Upper lobe of right lung (tissue), 1 donor: ENCODE measurements around the gene KCNE4. TPM values are rescaled to one million over a fixed set of nuclear protein-coding genes. Genes with fewer than 3 reads are reported as not detected.

Experiments used
- ATAC-seq: fragments of 200-7000 bp; cut with Tn5 transposase; one replicate; pipeline ENCODE4 v1.9.1; 2020; ENCODE audit warnings: mild to moderate bottlenecking, moderate library complexity
- DNase-seq: peaks from one replicate; pipeline ENCODE4 v3.0.0-alpha.2; 2020
- H3K27ac ChIP-seq: fragments of 200-600 bp; one replicate; pipeline ENCODE4 v1.8.0; 2022
- H3K27me3 ChIP-seq: fragments of 200-600 bp; one replicate; pipeline ENCODE4 v1.8.0; 2022; ENCODE audit warnings: mild to moderate bottlenecking
- H3K36me3 ChIP-seq: fragments of 200-600 bp; one replicate; pipeline ENCODE4 v1.8.0; 2022
- H3K4me1 ChIP-seq: fragments of 200-600 bp; one replicate; pipeline ENCODE4 v1.8.0; 2022
- H3K4me3 ChIP-seq: fragments of 200-600 bp; one replicate; pipeline ENCODE4 v1.8.0; 2022; ENCODE audit warnings: mild to moderate bottlenecking
- H3K9me3 ChIP-seq: fragments of 200-600 bp; one replicate; pipeline ENCODE4 v1.8.0; 2022
- intact Hi-C: fragments of 100-400 bp; cut with DNase I; formaldehyde crosslinking; loops from one replicate; pipeline ENCODE4 v1.11.0; 2022
- total RNA-seq: library from RNA; stranded (reverse); fragmentation: NEBNext Ultra II Directional; extraction: Animal tissue kit (Norgen Biotek cat#: 25700); gene quantifications from one replicate; pipeline ENCODE4 v1.2.1, GENCODE V29; 2021
- TF ChIP-seq, protein P1 (sequence below): fragments of 200-600 bp; IDR thresholded peaks from one replicate; pipeline ENCODE4 v1.8.0; 2022; ENCODE audit warnings: antibody characterized with exemption
- donor health status: DM: no; HTN: yes; CAD: no; lungs with severe emphysema.

KCNE4 gene
- total RNA-seq, 1 donor from 2014 or later, result 0.61 TPM

DNA sequence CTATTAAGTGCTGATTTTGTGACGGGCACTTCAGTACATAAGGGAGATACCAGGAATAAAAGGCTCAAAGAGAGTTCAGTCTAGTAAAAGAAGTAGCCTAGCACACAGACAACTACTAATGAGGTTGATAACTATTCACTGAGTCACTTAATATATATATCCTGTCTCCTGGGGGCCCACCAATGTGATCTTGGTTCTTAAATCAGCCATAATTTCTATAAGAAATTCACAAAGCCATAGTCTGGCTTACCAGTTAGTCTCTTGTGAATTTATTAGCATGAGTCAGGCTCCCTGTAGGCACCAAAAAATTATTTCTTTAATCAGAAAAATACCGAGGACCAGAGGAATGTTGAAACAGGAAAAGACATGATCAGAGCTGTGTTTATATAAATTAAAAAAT, 10.4 kb downstream of the KCNE4 start:
- H3K4me1 ChIP-seq, result no peaks in the 10 kb centered on the region
- DNase-seq, result no peak
- no peak overlapping the region for H3K4me3 ChIP-seq
- no peaks in the 10 kb centered on the region for H3K27me3 ChIP-seq
- ATAC-seq, result no peak
- H3K9me3 ChIP-seq, result no peaks in the 10 kb centered on the region
- H3K36me3 ChIP-seq, result no peaks in the 10 kb centered on the region
- H3K27ac ChIP-seq, result no peak overlapping the region
- TF ChIP-seq, protein P1, sequence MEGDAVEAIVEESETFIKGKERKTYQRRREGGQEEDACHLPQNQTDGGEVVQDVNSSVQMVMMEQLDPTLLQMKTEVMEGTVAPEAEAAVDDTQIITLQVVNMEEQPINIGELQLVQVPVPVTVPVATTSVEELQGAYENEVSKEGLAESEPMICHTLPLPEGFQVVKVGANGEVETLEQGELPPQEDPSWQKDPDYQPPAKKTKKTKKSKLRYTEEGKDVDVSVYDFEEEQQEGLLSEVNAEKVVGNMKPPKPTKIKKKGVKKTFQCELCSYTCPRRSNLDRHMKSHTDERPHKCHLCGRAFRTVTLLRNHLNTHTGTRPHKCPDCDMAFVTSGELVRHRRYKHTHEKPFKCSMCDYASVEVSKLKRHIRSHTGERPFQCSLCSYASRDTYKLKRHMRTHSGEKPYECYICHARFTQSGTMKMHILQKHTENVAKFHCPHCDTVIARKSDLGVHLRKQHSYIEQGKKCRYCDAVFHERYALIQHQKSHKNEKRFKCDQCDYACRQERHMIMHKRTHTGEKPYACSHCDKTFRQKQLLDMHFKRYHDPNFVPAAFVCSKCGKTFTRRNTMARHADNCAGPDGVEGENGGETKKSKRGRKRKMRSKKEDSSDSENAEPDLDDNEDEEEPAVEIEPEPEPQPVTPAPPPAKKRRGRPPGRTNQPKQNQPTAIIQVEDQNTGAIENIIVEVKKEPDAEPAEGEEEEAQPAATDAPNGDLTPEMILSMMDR, result no peak
- intact Hi-C loops, result no loop called here

DNA sequence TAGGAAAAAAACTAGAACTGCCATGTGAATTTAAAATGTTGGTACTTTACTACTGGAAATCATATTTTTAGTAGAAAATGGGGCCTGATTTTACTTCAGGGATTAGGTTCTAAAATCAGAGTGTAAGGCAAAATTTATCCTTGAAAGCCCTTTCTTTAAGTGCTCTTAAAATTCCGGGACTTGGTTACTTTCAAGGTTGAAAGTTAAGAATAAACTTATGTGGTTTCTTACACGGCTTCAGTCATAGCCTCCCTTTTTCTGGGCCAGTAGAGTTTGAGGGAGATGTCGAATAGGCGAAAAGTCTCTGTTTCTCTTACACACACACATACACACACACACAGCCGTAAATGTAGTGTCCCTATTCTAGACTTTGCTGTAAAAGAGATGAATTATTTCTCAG, 13.1 kb downstream of the KCNE4 start:
- Histone ChIP-seq H3K4me1 (no peaks in the 10 kb centered on the region), H3K27ac (no peak overlapping the region), H3K9me3 (no peaks in the 10 kb centered on the region), H3K4me3 (no peak overlapping the region), H3K36me3 (no peaks in the 10 kb centered on the region), H3K27me3 (no peaks in the 10 kb centered on the region)
- intact Hi-C loops, result no loop called here
- ATAC-seq, result no peak
- no peak for DNase-seq
- TF ChIP-seq, protein P1, result no peak

DNA sequence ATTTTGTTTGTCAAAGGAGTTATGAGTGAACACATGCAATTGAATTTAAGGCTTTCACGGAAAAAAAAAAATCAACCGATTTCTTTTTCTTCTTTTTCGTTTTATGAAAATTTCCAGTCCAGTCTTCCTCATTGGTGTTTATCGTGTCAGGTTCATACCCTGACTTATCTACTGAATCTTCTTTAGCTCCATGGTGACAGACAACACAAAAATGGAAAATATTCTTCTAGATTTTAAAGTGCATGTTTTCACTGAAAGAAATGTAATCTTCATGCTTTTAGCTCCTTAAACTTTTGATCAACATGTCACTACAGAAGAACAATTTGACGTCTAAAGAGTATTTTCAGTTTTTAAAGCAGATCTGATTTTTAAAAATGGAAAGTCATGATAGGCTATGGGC, 14.7 kb downstream of the KCNE4 start:
- Histone ChIP-seq H3K27ac (no peak overlapping the region), H3K4me1 (no peaks in the 10 kb centered on the region), H3K4me3 (no peak overlapping the region), H3K36me3 (no peaks in the 10 kb centered on the region), H3K9me3 (no peaks in the 10 kb centered on the region), H3K27me3 (no peaks in the 10 kb centered on the region)
- intact Hi-C loops, result no loop called here
- TF ChIP-seq, protein P1, result no peak
- DNase-seq, result no peak
- ATAC-seq, result no peak

DNA sequence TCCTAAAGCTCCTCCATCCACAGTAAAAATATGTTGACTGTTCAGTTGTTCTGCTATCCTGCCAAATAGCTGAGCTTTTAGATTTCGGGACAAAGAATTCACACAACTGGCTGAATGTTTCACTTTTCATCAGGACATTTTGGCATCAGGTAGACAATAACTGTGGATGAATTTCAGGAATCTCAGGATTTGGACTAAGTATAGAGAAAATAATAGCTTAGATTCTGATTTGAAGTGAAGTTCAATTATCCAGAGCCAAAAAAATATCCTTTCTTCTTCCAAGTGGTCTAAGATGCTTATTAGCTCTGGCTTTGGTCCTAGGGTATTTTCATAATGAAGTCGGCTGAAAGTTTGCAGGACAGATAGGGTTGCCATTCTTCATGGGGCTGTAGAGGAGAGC, 16.1 kb downstream of the KCNE4 start:
- Histone ChIP-seq H3K27me3 (no peaks in the 10 kb centered on the region), H3K4me3 (no peak overlapping the region), H3K4me1 (no peaks in the 10 kb centered on the region), H3K36me3 (no peaks in the 10 kb centered on the region), H3K27ac (no peak overlapping the region), H3K9me3 (no peaks in the 10 kb centered on the region)
- TF ChIP-seq, protein P1, result no peak
- ATAC-seq (no peak), DNase-seq (no peak)
- intact Hi-C loops, result no loop called here

DNA sequence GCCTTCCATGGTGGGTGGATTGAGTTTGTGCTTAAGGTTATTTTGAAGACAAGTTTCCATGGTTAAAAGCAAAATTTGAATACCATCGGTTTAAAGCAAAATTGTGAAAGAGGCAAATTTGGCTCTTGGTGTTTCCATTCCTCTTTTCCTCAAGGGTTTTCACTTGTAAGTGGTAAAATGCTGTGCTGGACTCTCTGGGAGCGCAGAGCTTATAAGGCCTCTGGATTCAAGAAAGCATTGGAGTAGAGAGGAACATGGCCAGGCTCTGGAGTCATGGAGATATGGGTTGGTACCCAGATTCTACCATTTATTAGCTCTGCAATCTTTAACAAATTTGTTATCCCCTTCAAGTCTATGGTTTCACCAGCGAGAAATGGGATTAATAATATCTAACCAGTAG, 17.5 kb downstream of the KCNE4 start:
- no peak overlapping the region for H3K27ac ChIP-seq
- no peaks in the 10 kb centered on the region for H3K9me3 ChIP-seq
- no peaks in the 10 kb centered on the region for H3K27me3 ChIP-seq
- intact Hi-C loops, result no loop called here
- TF ChIP-seq, protein P1, result no peak
- no peaks in the 10 kb centered on the region for H3K4me1 ChIP-seq
- ATAC-seq (no peak), DNase-seq (no peak)
- H3K36me3 ChIP-seq, result no peaks in the 10 kb centered on the region
- no peak overlapping the region for H3K4me3 ChIP-seq

DNA sequence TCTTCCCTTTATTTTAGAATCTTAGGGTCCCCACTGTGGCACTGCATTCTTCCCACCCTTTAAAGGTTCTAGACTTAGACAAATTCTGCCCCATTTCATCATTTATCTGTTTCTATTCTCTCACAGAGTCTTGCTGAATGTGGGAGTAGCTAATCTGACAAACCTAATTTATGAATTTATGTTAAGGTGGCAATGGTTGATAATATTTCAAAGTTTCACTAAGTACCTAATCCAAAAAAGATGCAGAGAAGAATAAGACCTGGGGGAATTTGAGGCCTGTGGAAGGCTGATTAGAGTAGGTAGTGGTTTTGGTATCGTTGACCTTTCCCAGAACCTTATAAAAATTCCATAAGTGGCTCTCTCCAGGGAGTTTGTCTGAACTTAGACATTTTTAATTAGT, 18.0 kb downstream of the KCNE4 start:
- H3K27ac ChIP-seq, result no peak overlapping the region
- H3K36me3 ChIP-seq, result no peaks in the 10 kb centered on the region
- no peaks in the 10 kb centered on the region for H3K9me3 ChIP-seq
- intact Hi-C loops, result no loop called here
- DNase-seq (no peak), ATAC-seq (no peak)
- H3K4me1 ChIP-seq, result no peaks in the 10 kb centered on the region
- no peak overlapping the region for H3K4me3 ChIP-seq
- H3K27me3 ChIP-seq, result no peaks in the 10 kb centered on the region
- TF ChIP-seq, protein P1, result no peak
